Stimulated activated CD8-positive, alpha-beta memory T cell treated with anti-CD3 and anti-CD28 coated beads, Interleukin-15, amount 100 ng/mL, for 4 hours (primary cell): ENCODE results near the gene LRRC8C.

Source experiments
- DNase-seq, 2 donors: peaks; one replicate each; pipeline ENCODE4 v3.0.0-alpha.2; 2020; ENCODE audit warnings: low read depth in 2 of 2

The LRRC8C gene

GRCh38 chr1:89763649-89763986 lies 130.7 kb downstream of the LRRC8C start:
- no peak for DNase-seq

GRCh38 chr1:89765774-89766173 lies 132.9 kb downstream of the LRRC8C start:
- DNase-seq: no peak

- no peak for DNase-seq
Measured at GRCh38 chr1:89767618-89768017, 134.7 kb downstream of the LRRC8C start.
